Body of pancreas (tissue), 4 donors: ENCODE measurements around the gene ZNF597. TPM values are rescaled to one million over a fixed set of nuclear protein-coding genes. Genes with fewer than 3 reads are reported as not detected.

Experiments
- ATAC-seq: fragments of 150-250 bp; one replicate; pipeline ENCODE4 v1.9.1; 2016
- DNase-seq, 4 donors: peaks; one replicate each; pipeline ENCODE4 v3.0.0-alpha.2; 2019
- H3K27ac ChIP-seq, 4 donors: fragments of 200-600 bp; sonication (generic); 1 replicate in 3 of 4; 2 replicates in 1 of 4; pipeline versions ENCODE4 v1.5.1 to v1.6.1; 2016 to 2019; ENCODE audit warnings: mild to moderate bottlenecking in 1 of 4, mixed read lengths in 1 of 4, moderate library complexity in 1 of 4
- H3K27me3 ChIP-seq, 2 donors: fragments of 200-600 bp; sonication (generic); one replicate each; pipeline ENCODE4 v1.6.0; 2016; ENCODE audit warnings: mild to moderate bottlenecking in 1 of 2
- H3K36me3 ChIP-seq, 2 donors: fragments of 200-600 bp; sonication (generic); replicated peaks in 1 of 2; 2 replicates each; pipeline ENCODE4 v1.5.1; 2016; ENCODE audit warnings: low read depth in 2 of 2; ENCODE audit not compliant: insufficient read depth in 1 of 2
- H3K4me1 ChIP-seq: fragments of 200-600 bp; sonication (generic); one replicate; pipeline ENCODE4 v1.6.0; 2016
- H3K4me3 ChIP-seq, 2 donors: fragments of 200-600 bp; sonication (generic); 1 replicate in 1 of 2; 2 replicates in 1 of 2; pipeline ENCODE4 v1.5.1; 2016 to 2019
- H3K9me3 ChIP-seq, 3 donors: fragments of 200-600 bp; sonication (generic); 1 replicate in 2 of 3; 2 replicates in 1 of 3; pipeline ENCODE4 v1.5.1; 2016
- CTCF ChIP-seq, 7 experiments: fragments of 450-650 bp in 4 of 7; fragments of 200-600 bp in 3 of 7; sonication (generic) in 3 of 7; IDR thresholded peaks; one replicate each; pipeline ENCODE4 v1.5.1; 2016 to 2019; ENCODE audit warnings: antibody characterized with exemption in 7 of 7
- POLR2A ChIP-seq, 3 donors: fragments of 450-650 bp; IDR thresholded peaks; one replicate each; pipeline ENCODE4 v1.6.1; 2016; ENCODE audit warnings: antibody characterized with exemption in 3 of 3, mild to moderate bottlenecking in 2 of 3
- WGBS, 2 donors: methylation state at CpG; one replicate each; pipeline ENCODE4 v1.1.5; 2017; 5-methylcytosine and 5-hydroxymethylcytosine counted together
- intact Hi-C: fragments of 100-400 bp; cut with DNase I; formaldehyde crosslinking; loops from one replicate; pipeline ENCODE4 v1.15.1; 2023
- total RNA-seq, 2 donors: library from RNA; depleted of rRNA; stranded (reverse); fragments of >200 nt; gene quantifications; one replicate each; pipeline ENCODE4 v1.1.0, GENCODE V29; 2016

The ZNF597 gene
- total RNA-seq, 2 donors from 2014 or later: 1.3 to 2.3 TPM

DNA sequence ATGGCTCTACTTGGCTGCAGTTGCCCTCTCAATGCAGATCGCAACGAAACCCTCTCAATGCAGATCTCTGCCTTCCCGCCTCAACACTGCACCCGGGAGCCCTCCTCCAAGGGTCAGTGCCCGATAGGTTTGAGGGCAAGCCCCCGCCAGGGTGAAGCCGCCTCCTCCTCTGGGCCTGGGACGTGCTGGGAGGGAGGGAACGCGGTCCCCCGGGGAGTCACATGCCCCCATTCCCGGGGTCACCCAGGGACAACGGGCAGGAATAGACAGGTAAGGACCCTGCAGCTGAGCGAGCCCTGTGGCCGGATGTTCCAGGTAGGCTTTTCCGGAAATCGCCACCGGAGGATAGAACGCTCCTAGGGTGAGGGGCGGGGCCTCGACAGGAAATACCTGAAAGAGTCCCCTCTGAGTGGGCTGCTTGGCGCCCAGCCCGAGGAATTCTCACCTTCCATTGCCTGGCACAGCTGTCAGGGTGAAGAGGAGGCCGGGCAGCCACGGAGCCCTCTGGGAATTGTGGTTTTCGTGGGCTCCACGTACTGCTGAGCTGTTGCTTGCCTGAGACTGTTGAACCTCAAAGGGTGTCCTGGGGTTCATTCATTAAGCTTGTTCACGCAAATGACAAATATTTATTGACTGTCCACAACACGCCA, 29.4 kb downstream of the ZNF597 start:
- Histone ChIP-seq H3K9me3 (peaks cover 0 to 55% (median 3%) of the 10 kb centered on the region in 3 donors), H3K27me3 (no peaks in the 10 kb centered on the region), H3K4me3 (no peak overlapping the region), H3K36me3 (peaks cover under 1 to 4% of the 10 kb centered on the region in 2 donors), H3K27ac (no peak overlapping the region), H3K4me1 (no peaks in the 10 kb centered on the region)
- intact Hi-C loops: no loop called here
- ATAC-seq (no peak), DNase-seq (no peak)
- TF ChIP-seq POLR2A (IDR thresholded peaks at IDR 0.05) (no peak), CTCF (IDR thresholded peaks at IDR 0.05) (no peak)
- WGBS, 2 donors: 37 to 43% methylated on average over 11 to 25 of the region's 29 CpGs

DNA sequence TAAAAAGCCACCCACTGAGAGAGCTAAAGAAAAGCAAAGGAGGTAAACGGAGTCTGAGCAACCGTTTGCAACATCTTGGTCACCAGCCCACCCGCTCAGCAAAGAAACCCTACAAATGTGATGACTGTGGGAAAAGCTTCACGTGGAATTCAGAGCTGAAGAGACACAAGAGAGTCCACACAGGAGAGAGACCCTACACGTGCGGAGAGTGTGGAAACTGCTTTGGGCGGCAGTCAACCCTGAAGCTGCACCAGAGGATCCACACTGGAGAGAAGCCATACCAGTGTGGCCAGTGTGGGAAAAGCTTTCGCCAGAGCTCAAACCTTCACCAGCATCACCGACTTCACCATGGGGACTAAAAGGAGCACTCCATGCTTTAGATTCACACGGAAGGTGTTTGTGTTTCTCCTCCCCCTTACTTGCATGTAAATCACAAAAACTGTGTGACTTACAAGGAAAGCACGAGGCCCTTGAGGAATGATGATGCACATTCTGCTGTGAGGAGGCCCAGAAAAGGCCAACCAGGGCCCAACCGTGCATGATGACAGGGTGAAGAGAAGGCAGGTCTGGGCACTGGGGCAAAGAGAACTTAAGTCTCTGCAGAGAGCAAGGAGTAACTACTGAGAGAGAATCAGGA, 34.6 kb downstream of the ZNF597 start:
- Histone ChIP-seq H3K4me3 (no peak overlapping the region), H3K36me3 (peaks cover 22 to 24% of the 10 kb centered on the region in 2 donors), H3K27ac (no peak overlapping the region), H3K9me3 (peaks cover 0 to 76% (median 7%) of the 10 kb centered on the region in 3 donors), H3K4me1 (no peaks in the 10 kb centered on the region), H3K27me3 (no peaks in the 10 kb centered on the region)
- 93 to 97% methylated on average over 12 of the region's 12 CpGs for WGBS, 2 donors
- TF ChIP-seq CTCF (IDR thresholded peaks at IDR 0.05) (no peak), POLR2A (IDR thresholded peaks at IDR 0.05) (no peak)
- intact Hi-C loops: no loop called here
- no peak for DNase-seq
- no peak for ATAC-seq

DNA sequence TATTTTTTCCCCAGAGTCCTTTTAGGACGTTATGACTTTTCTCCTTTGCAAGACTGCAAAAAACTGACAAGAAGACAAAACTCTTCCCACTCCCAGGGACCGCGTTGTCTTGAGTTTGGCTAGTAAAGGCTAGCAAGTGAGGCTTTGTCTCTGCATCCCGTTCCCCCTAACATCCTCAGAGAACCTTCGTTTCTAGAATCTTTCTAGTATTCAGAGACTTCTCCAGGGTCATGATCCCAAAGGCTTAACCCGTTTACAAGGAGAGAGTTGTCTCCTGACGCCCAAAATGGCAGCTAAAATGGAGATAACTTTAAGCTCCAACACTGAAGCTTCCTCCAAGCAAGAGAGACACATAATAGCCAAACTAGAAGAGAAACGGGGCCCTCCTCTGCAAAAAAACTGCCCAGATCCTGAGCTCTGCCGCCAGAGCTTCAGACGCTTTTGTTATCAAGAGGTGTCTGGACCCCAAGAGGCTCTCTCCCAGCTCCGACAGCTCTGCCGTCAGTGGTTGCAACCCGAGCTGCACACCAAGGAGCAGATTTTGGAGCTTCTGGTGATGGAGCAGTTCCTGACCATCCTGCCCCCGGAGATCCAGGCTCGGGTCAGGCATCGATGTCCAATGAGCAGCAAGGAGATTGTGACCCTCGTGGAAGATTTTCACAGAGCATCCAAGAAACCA, 41.4 kb downstream of the ZNF597 start:
- intact Hi-C loops: no loop called here
- ATAC-seq (no peak), DNase-seq (no peak)
- peaks cover 20% of the 10 kb centered on the region in 2 donors for H3K36me3 ChIP-seq
- peaks cover 20% of the 10 kb centered on the region for H3K4me1 ChIP-seq
- no peak for TF ChIP-seq POLR2A (IDR thresholded peaks at IDR 0.05)
- no peak for TF ChIP-seq CTCF (IDR thresholded peaks at IDR 0.05)
- H3K27ac ChIP-seq: peak overlapping the region; percentile 76 to 86 (median 80)
- WGBS, 2 donors: 35 to 37% methylated on average over 12 to 17 of the region's 17 CpGs
- H3K9me3 ChIP-seq: peaks cover 0 to 27% (median 0%) of the 10 kb centered on the region in 3 donors
- peak overlapping the region; percentile 98 to 100 for H3K4me3 ChIP-seq
- H3K27me3 ChIP-seq: no peaks in the 10 kb centered on the region

DNA sequence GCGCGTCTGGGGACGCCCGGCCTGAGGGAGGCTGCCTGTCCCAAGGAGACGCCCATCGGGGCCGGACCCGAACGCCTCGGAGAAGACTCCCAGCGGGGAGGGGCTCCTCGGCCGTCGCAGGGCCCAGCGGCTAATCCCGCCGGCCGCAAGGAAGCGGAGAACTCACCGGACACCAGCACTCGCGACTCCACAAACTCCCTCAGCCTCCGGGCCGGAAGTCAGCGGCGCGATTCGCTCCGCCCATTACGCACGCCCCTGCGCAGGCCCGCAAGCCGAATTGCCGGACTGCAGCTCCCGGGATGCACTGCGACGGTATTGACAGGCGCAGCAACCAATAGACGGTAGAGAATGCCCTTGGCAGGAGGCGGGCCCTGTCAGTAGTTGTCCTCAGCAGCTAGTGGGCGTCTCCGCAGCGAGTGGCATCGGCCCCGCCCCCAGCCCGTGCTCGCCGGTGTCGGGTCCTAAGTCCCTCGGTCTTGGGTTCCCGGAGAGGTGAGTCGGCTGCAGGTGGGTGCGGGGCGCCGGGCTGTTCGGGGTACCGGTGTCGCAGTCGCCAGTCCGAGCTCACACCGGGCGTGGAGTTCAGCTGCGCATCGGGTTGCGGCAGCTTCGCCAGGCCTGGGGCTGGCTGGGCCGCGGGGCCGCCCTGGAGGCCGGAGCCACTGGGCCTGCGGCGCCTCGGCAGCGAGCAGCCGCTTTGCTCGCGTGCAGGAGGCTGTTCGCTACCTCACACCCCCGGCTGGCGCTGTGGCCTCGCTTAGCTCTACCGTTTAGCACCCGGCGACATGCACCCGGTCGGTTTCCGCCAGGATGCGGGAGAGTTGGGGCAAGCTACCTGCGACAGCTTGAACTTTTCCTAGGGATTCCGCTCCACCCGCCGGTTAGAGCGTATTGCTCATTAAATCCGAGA, 42.3 kb downstream of the ZNF597 start, which contains the start of the genes ZNF174 and ZSCAN32:
ZNF174 (plus strand) TSS at position 437 of the 910 bp plus-strand sequence. CDS start 790 bp downstream, outside the sequence.
ZSCAN32 (minus strand) TSS at position 226 of the 910 bp plus-strand sequence. CDS start 3,447 bp downstream, outside the sequence.
- TF ChIP-seq CTCF (IDR thresholded peaks at IDR 0.05) (peak in 3 of 7 experiments; percentile 1 to 16 (median 8)), POLR2A (IDR thresholded peaks at IDR 0.05) (peak in 2 of 3 donors; percentile 81 to 83)
- 0% methylated on average over 1 to 89 of the region's 95 CpGs for WGBS, 2 donors
- Histone ChIP-seq H3K4me1 (peaks cover 20% of the 10 kb centered on the region), H3K27me3 (no peaks in the 10 kb centered on the region), H3K9me3 (peaks cover 0 to 24% (median 0%) of the 10 kb centered on the region in 3 donors), H3K36me3 (peaks cover 16 to 18% of the 10 kb centered on the region in 2 donors), H3K27ac (peak within 1 kb of the TSS; percentile 76 to 86 (median 84)), H3K4me3 (peak within 1 kb of the TSS; percentile 98 to 100)
- intact Hi-C loops: no loop called here
- DNase-seq (peak; percentile 99 to 100 (median 99)), ATAC-seq (peak; percentile 99)
